Gastrocnemius medialis (tissue), 4 donors: Measurements from ENCODE around the gene RPS15A. TPM values are rescaled to one million over a fixed set of nuclear protein-coding genes. Genes with fewer than 3 reads are reported as not detected.
"Not testable (repeated sequence)": the region's sequence is repeated elsewhere in the genome, so short reads cannot be mapped to it uniquely, and the experiment has no call there.

ENCODE experiments used
- ATAC-seq, 2 donors: fragments of 150-250 bp; one replicate each; pipeline ENCODE4 v1.9.1; 2016
- DNase-seq, 2 donors: peaks; one replicate each; pipeline ENCODE4 v3.0.0-alpha.2; 2019
- H3K27ac ChIP-seq, 4 donors: fragments of 200-600 bp; sonication (generic); 1 replicate in 1 of 4; 2 replicates in 3 of 4; pipeline ENCODE4 v1.5.1; 2016 to 2018; ENCODE audit warnings: mild to moderate bottlenecking in 2 of 4, moderate library complexity in 1 of 4
- H3K27me3 ChIP-seq, 3 donors: fragments of 200-600 bp; sonication (generic) in 2 of 3; 1 replicate in 1 of 3; 2 replicates in 2 of 3; pipeline versions ENCODE4 v1.5.1 to v1.6.0; 2016 to 2019; ENCODE audit warnings: mild to moderate bottlenecking in 1 of 3, moderate library complexity in 1 of 3
- H3K36me3 ChIP-seq, 2 donors: fragments of 200-600 bp; sonication (generic) in 1 of 2; one replicate each; pipeline ENCODE4 v1.5.1; 2017 to 2018
- H3K4me1 ChIP-seq, 2 donors: fragments of 200-600 bp; sonication (generic) in 1 of 2; one replicate each; pipeline ENCODE4 v1.5.1; 2016 to 2017; ENCODE audit warnings: mild to moderate bottlenecking in 2 of 2
- H3K4me3 ChIP-seq, 4 donors: fragments of 200-600 bp; sonication (generic) in 3 of 4; 1 replicate in 1 of 4; 2 replicates in 3 of 4; pipeline ENCODE4 v1.5.1; 2016 to 2019; ENCODE audit warnings: mild to moderate bottlenecking in 2 of 4
- H3K9me3 ChIP-seq, 3 donors: fragments of 200-600 bp; sonication (generic) in 2 of 3; 1 replicate in 1 of 3; 2 replicates in 2 of 3; pipeline ENCODE4 v1.5.1; 2016 to 2019
- in situ Hi-C, 4 donors: fragments of 200-750 bp; cut with MboI; loops; one replicate each; pipeline versions ENCODE4 v1.15.0 to v1.8.0; 2017; ENCODE audit warnings: low sequenced_read_pairs in 4 of 4
- intact Hi-C: fragments of 100-400 bp; cut with DNase I; formaldehyde crosslinking; loops from one replicate; pipeline ENCODE4 v1.15.1; 2023; ENCODE audit warnings: low total_unique reads
- total RNA-seq, 4 donors: library from RNA; depleted of rRNA; stranded (reverse); fragments of >200 nt; gene quantifications; one replicate each; pipeline versions ENCODE4 v1.1.0 to v1.2.3, GENCODE V29; 2016
- TF ChIP-seq, protein P1 (sequence below), 5 experiments: fragments of 450-650 bp in 3 of 5; fragments of 200-600 bp in 2 of 5; sonication (generic) in 2 of 5; IDR thresholded peaks in 4 of 5; conservative IDR thresholded peaks in 1 of 5; 1 replicate in 4 of 5; 2 replicates in 1 of 5; pipeline ENCODE4 v1.5.1; 2016 to 2019; ENCODE audit warnings: antibody characterized with exemption in 5 of 5, mild to moderate bottlenecking in 3 of 5, moderate library complexity in 3 of 5

Gene RPS15A
- total RNA-seq, 4 donors from 2014 or later = 1,340 to 2,259 (median 1,706) TPM

DNA sequence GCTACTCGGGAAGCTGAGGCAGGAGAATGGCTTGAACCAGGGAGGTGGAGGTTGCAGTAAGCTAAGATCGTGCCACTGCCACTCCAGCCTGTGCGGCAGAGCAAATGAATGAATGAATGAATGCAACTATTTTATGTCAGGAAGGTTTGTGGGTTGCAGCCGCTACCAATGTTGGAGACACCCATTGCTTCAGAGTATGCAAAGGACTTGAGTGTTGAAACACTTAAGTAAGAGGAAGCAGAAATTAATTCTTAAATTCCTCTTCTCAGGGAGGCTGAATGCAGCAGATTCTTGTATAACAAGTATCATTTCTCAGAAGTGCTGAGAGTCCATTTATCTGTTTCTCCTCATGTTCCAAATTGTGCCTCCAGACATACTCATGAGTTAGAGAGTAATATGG is 15.5 kb downstream of the RPS15A start:
- H3K27ac ChIP-seq, DNase-seq, H3K4me1 ChIP-seq, intact Hi-C loops, H3K4me3 ChIP-seq, H3K27me3 ChIP-seq, H3K9me3 ChIP-seq, H3K36me3 ChIP-seq, ATAC-seq: not testable (repeated sequence)
- in situ Hi-C loops = loop anchor here in 2 of 4 donors (25.0 kb wide), 2 partner anchors 288 to 738 kb away; partner anchors contain the start of genes CCP110 (in 1 of the 2), COQ7 (in 1 of the 2) and GDE1 (in 1 of the 2)

DNA sequence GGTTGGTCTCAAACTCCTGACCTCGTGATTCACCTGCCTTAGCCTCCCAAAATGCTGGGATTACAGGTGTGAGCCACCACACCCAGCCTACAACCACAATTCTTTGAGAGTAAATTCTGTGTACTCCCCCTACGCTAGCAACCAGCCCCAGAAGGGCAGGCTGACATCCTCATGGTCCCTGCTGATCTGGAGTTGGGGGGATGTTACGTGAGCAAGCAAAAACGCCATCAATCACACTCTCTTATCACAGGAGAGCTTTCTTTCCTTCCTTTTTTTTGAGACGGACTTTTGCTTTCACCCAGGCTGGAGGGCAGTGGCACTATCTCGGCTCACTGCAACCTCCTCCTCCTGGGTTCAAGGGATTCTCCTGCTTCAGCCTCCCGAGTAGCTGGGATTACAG is 18.0 kb downstream of the RPS15A start:
- H3K4me1 ChIP-seq, H3K36me3 ChIP-seq, ATAC-seq, H3K4me3 ChIP-seq, H3K9me3 ChIP-seq, intact Hi-C loops, DNase-seq, in situ Hi-C loops, H3K27me3 ChIP-seq, H3K27ac ChIP-seq: not testable (repeated sequence)

DNA sequence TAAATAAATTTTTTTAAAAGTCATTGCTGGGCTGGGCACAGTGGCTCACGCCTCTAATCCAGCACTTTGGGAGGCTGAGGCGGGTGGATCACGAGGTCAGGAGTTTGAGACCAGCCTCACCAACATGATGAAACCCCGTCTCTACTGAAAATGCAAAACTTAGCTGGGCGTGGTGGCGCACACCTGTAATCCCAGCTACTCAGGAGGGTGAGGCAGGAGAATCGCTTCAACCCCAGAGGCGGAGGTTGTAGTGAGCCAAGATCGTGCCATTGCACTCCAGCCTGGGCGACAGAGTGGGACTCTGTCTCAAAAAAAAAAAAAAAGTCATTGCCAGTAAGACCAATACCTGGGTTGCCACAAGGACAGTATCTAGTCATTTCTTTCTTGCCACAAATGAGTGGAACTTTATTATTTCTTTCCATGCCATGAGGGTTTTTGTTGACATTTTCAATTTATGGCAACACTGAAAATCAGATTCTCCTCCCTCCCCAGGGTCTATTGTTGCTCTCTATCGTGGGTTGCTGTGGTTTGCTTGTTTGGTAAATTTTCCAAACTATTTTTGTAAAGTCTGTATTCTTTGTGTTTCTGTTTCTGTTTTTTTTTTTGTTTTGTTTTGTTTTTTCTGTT is 19.7 kb downstream of the RPS15A start:
- H3K4me3 ChIP-seq, H3K4me1 ChIP-seq, in situ Hi-C loops, intact Hi-C loops, ATAC-seq, H3K27ac ChIP-seq, H3K27me3 ChIP-seq, H3K36me3 ChIP-seq, DNase-seq, H3K9me3 ChIP-seq: not testable (repeated sequence)

DNA sequence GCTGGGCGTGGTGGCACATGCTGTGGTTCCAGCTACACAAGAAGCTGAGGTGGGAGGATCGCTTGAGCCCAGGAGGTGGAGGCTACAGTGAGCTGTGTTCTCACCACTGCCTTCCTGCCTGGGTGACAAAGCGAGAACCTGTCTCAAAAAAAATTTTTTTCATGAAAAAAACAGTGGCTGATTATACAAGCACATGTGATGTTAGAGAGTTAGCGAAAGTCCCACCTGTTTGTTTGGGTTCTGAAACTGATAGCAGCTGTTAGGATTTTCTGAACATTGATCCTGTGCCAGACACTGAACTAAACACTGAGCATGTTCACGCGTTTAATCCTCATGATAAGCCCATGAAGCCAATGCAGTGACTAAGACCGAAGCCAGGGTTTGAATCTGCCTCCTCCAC is 22.9 kb downstream of the RPS15A start:
- in situ Hi-C loops, H3K4me1 ChIP-seq, H3K9me3 ChIP-seq, H3K4me3 ChIP-seq, intact Hi-C loops, H3K27me3 ChIP-seq, H3K27ac ChIP-seq, ATAC-seq, H3K36me3 ChIP-seq, DNase-seq: not testable (repeated sequence)

DNA sequence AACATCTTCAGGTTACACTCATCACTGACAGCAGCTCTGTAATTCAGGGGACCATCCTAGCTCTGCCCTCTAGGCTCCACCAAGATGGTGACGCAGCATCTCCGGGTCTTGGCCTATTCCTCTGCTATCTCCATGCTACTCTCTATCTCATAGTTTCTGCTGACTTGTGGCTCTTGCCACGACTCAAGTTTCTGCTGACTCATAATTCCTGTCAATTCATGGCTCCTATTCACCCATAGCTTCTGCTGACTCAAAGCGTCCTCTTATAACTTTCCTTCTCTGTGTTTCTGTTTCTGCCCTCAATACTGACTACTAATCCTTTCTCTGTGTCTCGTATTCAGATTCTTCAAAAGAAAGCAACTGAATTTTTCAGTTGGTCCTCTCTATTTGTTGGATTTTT is 27.4 kb downstream of the RPS15A start:
- H3K27ac ChIP-seq, H3K9me3 ChIP-seq, H3K4me3 ChIP-seq, H3K27me3 ChIP-seq, intact Hi-C loops, DNase-seq, H3K4me1 ChIP-seq, in situ Hi-C loops, H3K36me3 ChIP-seq: not testable (repeated sequence)
- ATAC-seq = peak; percentile 72 to 87

DNA sequence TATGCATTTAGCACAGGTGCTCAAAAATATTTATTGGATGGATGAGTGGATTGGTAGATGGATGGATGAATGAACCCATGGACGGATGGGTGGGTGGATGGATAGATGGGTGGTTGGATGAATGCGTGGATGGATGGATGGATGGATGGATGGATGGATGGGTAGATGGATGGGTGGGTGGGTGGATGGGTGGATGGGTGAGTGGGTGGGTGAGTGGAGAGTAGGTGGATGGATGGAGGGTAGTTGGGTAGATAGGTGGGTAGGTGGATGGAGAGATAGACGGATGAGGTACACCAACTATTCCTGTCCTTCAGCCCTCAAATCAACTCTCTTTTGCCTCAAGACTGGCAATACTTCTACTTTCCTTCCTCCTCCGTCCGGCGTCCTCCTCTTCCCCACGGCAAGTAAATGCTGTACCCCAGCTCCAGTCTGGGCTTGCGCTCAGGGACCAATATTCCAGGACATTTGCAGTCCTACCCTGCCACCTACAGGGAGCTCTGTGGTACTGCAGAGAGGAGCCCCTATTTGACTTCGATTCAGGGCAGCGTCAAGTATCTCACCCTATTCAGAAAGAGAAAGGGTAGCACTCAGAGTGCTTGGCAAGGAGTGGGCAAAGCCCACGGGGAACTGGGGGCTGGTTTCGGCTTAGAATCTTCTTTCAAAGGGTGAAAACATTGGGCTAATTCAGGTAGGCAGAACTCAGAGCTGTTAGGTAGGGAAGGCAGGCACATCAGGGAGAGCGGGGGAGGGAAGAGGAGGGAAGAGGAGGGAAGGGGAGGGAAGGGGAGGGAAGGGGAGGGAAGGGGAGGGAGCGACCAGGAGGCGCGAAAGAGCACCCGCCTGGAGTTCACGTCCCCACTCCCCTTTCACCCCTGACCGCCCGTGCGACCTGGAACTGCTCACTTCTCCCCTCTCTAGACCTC is 30.3 kb downstream of the RPS15A start:
- DNase-seq (peak in 1 of 2 donors; percentile 51), ATAC-seq (peak; percentile 71 to 85)
- H3K4me1 ChIP-seq, H3K36me3 ChIP-seq, in situ Hi-C loops, H3K9me3 ChIP-seq, H3K27ac ChIP-seq, intact Hi-C loops, H3K27me3 ChIP-seq, H3K4me3 ChIP-seq: not testable (repeated sequence)
- TF ChIP-seq, protein P1, sequence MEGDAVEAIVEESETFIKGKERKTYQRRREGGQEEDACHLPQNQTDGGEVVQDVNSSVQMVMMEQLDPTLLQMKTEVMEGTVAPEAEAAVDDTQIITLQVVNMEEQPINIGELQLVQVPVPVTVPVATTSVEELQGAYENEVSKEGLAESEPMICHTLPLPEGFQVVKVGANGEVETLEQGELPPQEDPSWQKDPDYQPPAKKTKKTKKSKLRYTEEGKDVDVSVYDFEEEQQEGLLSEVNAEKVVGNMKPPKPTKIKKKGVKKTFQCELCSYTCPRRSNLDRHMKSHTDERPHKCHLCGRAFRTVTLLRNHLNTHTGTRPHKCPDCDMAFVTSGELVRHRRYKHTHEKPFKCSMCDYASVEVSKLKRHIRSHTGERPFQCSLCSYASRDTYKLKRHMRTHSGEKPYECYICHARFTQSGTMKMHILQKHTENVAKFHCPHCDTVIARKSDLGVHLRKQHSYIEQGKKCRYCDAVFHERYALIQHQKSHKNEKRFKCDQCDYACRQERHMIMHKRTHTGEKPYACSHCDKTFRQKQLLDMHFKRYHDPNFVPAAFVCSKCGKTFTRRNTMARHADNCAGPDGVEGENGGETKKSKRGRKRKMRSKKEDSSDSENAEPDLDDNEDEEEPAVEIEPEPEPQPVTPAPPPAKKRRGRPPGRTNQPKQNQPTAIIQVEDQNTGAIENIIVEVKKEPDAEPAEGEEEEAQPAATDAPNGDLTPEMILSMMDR (IDR thresholded peaks at IDR 0.05 in 4 of 5, conservative IDR thresholded peaks at IDR 0.05 in 1 of 5) = peak; percentile 55 to 76 (median 59)

DNA sequence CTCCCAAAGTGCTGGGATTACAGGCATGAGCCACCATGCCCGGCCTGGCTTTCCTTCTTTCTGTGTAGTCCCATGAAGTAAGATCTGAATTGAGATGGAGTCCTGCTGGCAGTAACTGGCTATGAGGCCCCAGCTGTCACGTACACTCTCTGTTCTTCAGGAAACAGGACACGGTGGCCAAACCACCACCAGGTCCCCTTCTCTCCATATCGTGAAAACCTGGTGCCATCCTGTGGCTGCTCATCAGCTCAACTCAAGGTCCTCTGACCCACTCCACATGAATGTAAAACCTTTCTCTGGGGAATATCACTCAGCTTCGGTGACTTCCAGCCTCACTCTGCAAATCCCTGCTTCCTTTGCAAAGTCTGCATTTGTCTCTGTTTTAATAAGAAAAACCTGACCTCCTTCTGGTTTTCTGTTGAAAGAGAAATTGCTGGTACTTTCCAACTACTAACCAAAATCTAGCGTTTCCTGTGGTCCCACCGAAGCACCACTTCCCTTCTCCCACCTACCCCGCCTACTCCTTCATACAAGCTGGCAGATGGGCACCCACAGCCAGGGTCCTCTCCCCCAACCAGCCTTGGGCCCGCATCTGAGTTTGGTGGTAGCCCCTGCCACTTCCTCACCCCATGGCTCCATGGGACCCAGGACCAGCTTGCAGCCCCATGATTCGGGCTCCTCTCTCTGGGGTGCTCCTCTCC is 32.0 kb downstream of the RPS15A start:
- ATAC-seq, H3K9me3 ChIP-seq, in situ Hi-C loops, intact Hi-C loops, H3K4me1 ChIP-seq, DNase-seq, H3K4me3 ChIP-seq, H3K27ac ChIP-seq, H3K36me3 ChIP-seq, H3K27me3 ChIP-seq: not testable (repeated sequence)

DNA sequence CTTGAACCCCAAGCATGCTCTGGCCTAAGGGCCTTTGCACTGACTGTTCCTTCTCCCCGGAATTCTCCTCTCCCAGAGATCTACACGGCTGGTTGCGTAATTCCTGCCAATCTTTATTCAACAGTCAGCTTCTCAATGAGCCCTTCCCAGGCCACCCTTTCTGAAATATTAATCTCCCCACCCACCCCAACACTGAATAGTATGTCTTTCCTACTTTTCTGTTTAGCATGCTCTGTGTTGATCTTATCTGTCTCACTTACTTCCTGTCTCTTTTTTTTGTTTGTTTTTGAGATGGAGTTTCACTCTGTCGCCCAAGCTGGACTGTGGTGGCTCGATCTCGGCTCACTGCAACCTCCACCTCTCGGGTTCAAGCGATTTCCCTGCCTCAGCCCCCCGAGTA is 33.5 kb downstream of the RPS15A start:
- in situ Hi-C loops, H3K27me3 ChIP-seq, H3K4me3 ChIP-seq, H3K9me3 ChIP-seq, DNase-seq, H3K4me1 ChIP-seq, H3K27ac ChIP-seq, ATAC-seq, intact Hi-C loops, H3K36me3 ChIP-seq: not testable (repeated sequence)

DNA sequence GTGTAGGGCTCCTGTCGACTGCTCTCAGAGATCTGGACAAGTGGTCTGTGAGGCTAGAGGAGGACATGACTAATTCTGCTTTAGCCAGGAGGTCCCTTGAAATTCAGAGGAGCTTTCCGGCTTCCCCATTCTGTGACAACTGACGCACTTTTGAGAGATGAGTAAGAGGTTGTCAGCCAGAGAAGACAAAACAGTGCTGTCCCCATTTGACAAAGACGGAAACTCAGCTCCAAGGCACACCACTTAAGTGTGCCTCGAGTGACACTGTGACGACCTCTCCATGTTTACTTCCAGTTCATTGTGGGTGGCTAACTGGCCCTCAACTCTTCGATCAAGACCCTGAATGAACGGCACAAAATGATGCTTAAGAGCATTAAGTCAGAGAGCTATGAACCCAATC is 47.3 kb downstream of the RPS15A start:
- DNase-seq, in situ Hi-C loops, H3K9me3 ChIP-seq: not testable (repeated sequence)

DNA sequence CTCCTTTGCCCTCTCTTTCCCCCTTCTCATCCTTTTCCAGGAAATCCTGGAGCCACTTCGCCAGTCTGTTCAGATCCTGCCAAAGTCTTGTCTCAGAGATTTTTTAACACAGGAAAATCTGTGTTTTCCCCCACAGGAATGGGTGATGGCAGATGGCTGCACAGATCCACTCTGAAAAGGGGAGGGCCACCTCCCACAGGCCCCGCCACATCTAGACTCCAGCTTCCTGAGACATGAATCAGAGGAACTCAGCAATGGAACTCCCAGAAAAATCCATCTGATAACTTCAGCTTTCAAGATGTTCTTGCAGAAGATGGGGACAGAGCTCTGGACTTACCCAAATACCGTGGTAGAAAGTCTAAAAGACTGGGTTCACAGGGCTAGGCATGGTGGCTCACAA is 50.1 kb downstream of the RPS15A start:
- in situ Hi-C loops, H3K27ac ChIP-seq, H3K27me3 ChIP-seq, H3K4me3 ChIP-seq, H3K36me3 ChIP-seq, intact Hi-C loops, H3K9me3 ChIP-seq, DNase-seq, ATAC-seq, H3K4me1 ChIP-seq: not testable (repeated sequence)

More for the DNA sequence above, 47.3 kb downstream of the RPS15A start:
- H3K27me3 ChIP-seq, ATAC-seq, H3K36me3 ChIP-seq, H3K27ac ChIP-seq, H3K4me3 ChIP-seq, H3K4me1 ChIP-seq, intact Hi-C loops: not testable (repeated sequence)
